Upper lobe of right lung (tissue), 1 donor: ENCODE data around the gene CRTC2. TPM values are rescaled to one million over a fixed set of nuclear protein-coding genes. Genes with fewer than 3 reads are reported as not detected.
A peak's percentile ranks its signal among the peaks of the same experiment; 100 is the strongest.

ENCODE experiments used
- ATAC-seq: fragments of 200-7000 bp; cut with Tn5 transposase; one replicate; pipeline ENCODE4 v1.9.1; 2020; ENCODE audit warnings: mild to moderate bottlenecking, moderate library complexity
- DNase-seq: peaks from one replicate; pipeline ENCODE4 v3.0.0-alpha.2; 2020
- H3K27ac ChIP-seq: fragments of 200-600 bp; one replicate; pipeline ENCODE4 v1.8.0; 2022
- H3K27me3 ChIP-seq: fragments of 200-600 bp; one replicate; pipeline ENCODE4 v1.8.0; 2022; ENCODE audit warnings: mild to moderate bottlenecking
- H3K36me3 ChIP-seq: fragments of 200-600 bp; one replicate; pipeline ENCODE4 v1.8.0; 2022
- H3K4me1 ChIP-seq: fragments of 200-600 bp; one replicate; pipeline ENCODE4 v1.8.0; 2022
- H3K4me3 ChIP-seq: fragments of 200-600 bp; one replicate; pipeline ENCODE4 v1.8.0; 2022; ENCODE audit warnings: mild to moderate bottlenecking
- H3K9me3 ChIP-seq: fragments of 200-600 bp; one replicate; pipeline ENCODE4 v1.8.0; 2022
- CTCF ChIP-seq: fragments of 200-600 bp; IDR thresholded peaks from one replicate; pipeline ENCODE4 v1.8.0; 2022; ENCODE audit warnings: antibody characterized with exemption
- intact Hi-C: fragments of 100-400 bp; cut with DNase I; formaldehyde crosslinking; loops from one replicate; pipeline ENCODE4 v1.11.0; 2022
- total RNA-seq: library from RNA; stranded (reverse); fragmentation: NEBNext Ultra II Directional; extraction: Animal tissue kit (Norgen Biotek cat#: 25700); gene quantifications from one replicate; pipeline ENCODE4 v1.2.1, GENCODE V29; 2021
- donor health status: DM: no; HTN: yes; CAD: no; lungs with severe emphysema.

The CRTC2 gene
- total RNA-seq, 1 donor from 2014 or later: 52.7 TPM

GRCh38 chr1:153928791-153929341, 29.5 kb downstream of the CRTC2 start:
- H3K4me1 ChIP-seq: peaks cover 4% of the 10 kb centered on the region
- ATAC-seq: no peak
- intact Hi-C loops: loop anchor here (10.0 kb wide), 1 partner anchor 114 kb away; no protein-coding TSS in a partner anchor

GRCh38 chr1:153928245-153928644, 30.2 kb downstream of the CRTC2 start:
- Histone ChIP-seq H3K4me1 (peaks cover 10% of the 10 kb centered on the region), H3K4me3 (no peak overlapping the region), H3K27ac (no peak overlapping the region), H3K36me3 (peaks cover 34% of the 10 kb centered on the region), H3K27me3 (no peaks in the 10 kb centered on the region), H3K9me3 (no peaks in the 10 kb centered on the region)
- no peak for DNase-seq
- no peak for TF ChIP-seq CTCF
- intact Hi-C loops: loop anchor here (10.0 kb wide), 1 partner anchor 113 kb away; no protein-coding TSS in a partner anchor
- ATAC-seq: no peak

More at GRCh38 chr1:153928791-153929341, 29.5 kb downstream of the CRTC2 start:
- H3K36me3 ChIP-seq: peaks cover 40% of the 10 kb centered on the region
- H3K9me3 ChIP-seq: no peaks in the 10 kb centered on the region
- no peak overlapping the region for H3K27ac ChIP-seq
- peak; percentile 32 for DNase-seq
- no peak overlapping the region for H3K4me3 ChIP-seq
- no peak for TF ChIP-seq CTCF
- H3K27me3 ChIP-seq: no peaks in the 10 kb centered on the region

- Histone ChIP-seq H3K27me3 (no peaks in the 10 kb centered on the region), H3K9me3 (no peaks in the 10 kb centered on the region), H3K36me3 (peaks cover 19% of the 10 kb centered on the region), H3K27ac (no peak overlapping the region), H3K4me1 (peaks cover 10% of the 10 kb centered on the region), H3K4me3 (no peak overlapping the region)
- intact Hi-C loops: loop anchor here (10.0 kb wide), 1 partner anchor 112 kb away; no protein-coding TSS in a partner anchor
- no peak for ATAC-seq
- TF ChIP-seq CTCF: no peak
- DNase-seq: no peak
Observed at GRCh38 chr1:153926405-153926804, 32.0 kb downstream of the CRTC2 start.

- intact Hi-C loops: loop anchor here (10.0 kb wide), 1 partner anchor 108 kb away; no protein-coding TSS in a partner anchor
- peak; percentile 98 for ATAC-seq
Observed at GRCh38 chr1:153922972-153923925, 35.2 kb downstream of the CRTC2 start, which contains the start of gene GATAD2B. Gene GATAD2B (minus strand): TSS chr1:153922972. CDS start chr1:153828347, 94,625 bp downstream.

More at GRCh38 chr1:153922972-153923925, 35.2 kb downstream of the CRTC2 start, which contains the start of gene GATAD2B:
- Histone ChIP-seq H3K27ac (peak within 1 kb of the TSS; percentile 86), H3K4me1 (peaks cover 31% of the 10 kb centered on the region), H3K9me3 (no peaks in the 10 kb centered on the region), H3K27me3 (no peaks in the 10 kb centered on the region), H3K36me3 (peaks cover 11% of the 10 kb centered on the region), H3K4me3 (peak within 1 kb of the TSS; percentile 67)
- no peak for TF ChIP-seq CTCF
- DNase-seq: peak; percentile 100
